Mesenchymal stem cell (in vitro differentiated cells and primary cell): Measurements from ENCODE around the gene HPX.

Experiments
- DNase-seq: peaks from one replicate; pipeline ENCODE4 v3.0.0-alpha.2; 2013
- H2AFZ ChIP-seq: one replicate; pipeline ENCODE4 v1.6.1; 2013; ENCODE audit warnings: low read depth, mild to moderate bottlenecking, control low read depth, inconsistent platforms, low read length, moderate library complexity
- H2AK5ac ChIP-seq: 2 replicates; pipeline ENCODE4 v1.6.1; 2013; ENCODE audit warnings: low read length, moderate library complexity, mild to moderate bottlenecking, inconsistent platforms; ENCODE audit not compliant: severe bottlenecking
- H2BK120ac ChIP-seq: one replicate; pipeline ENCODE4 v1.6.1; 2013; ENCODE audit warnings: low read depth, mild to moderate bottlenecking, inconsistent platforms, low read length, moderate library complexity
- H2BK12ac ChIP-seq, 2 experiments: one replicate each; pipeline ENCODE4 v1.6.1; 2013; ENCODE audit warnings: inconsistent platforms in 2 of 2, low read length in 2 of 2, mild to moderate bottlenecking in 2 of 2, moderate library complexity in 2 of 2, control low read depth in 1 of 2
- H2BK15ac ChIP-seq: one replicate; pipeline ENCODE4 v1.6.1; 2013; ENCODE audit warnings: mild to moderate bottlenecking, low read depth, inconsistent platforms; ENCODE audit not compliant: poor library complexity, severe bottlenecking
- H2BK5ac ChIP-seq: 2 replicates; pipeline ENCODE4 v1.6.1; 2013; ENCODE audit warnings: low read depth, mild to moderate bottlenecking, low read length, control low read depth, inconsistent platforms; ENCODE audit not compliant: poor library complexity, severe bottlenecking
- H3K14ac ChIP-seq, 2 experiments: one replicate each; pipeline ENCODE4 v1.6.1; 2013; ENCODE audit warnings: inconsistent platforms in 2 of 2, low read length in 2 of 2, control low read depth in 1 of 2, mild to moderate bottlenecking in 1 of 2, moderate library complexity in 1 of 2
- H3K18ac ChIP-seq, 2 experiments: one replicate each; pipeline ENCODE4 v1.6.1; 2013; ENCODE audit warnings: inconsistent platforms in 2 of 2, low read length in 2 of 2, control low read depth in 1 of 2, low read depth in 1 of 2, mild to moderate bottlenecking in 1 of 2
- H3K23ac ChIP-seq, 2 experiments: one replicate each; pipeline ENCODE4 v1.6.1; 2013; ENCODE audit warnings: inconsistent platforms in 2 of 2, low read length in 2 of 2, mild to moderate bottlenecking in 2 of 2, moderate library complexity in 2 of 2, control low read depth in 1 of 2
- H3K27ac ChIP-seq: 2 replicates; pipeline ENCODE4 v1.5.1; 2013; ENCODE audit warnings: mild to moderate bottlenecking, moderate library complexity, low read length, control low read depth, inconsistent platforms; ENCODE audit not compliant: poor library complexity, severe bottlenecking
- H3K27me3 ChIP-seq, 2 experiments: 2 replicates each; pipeline versions ENCODE4 v1.6.1 to v1.7.0; 2013; ENCODE audit warnings: low read length in 2 of 2, mild to moderate bottlenecking in 2 of 2, moderate library complexity in 2 of 2, control low read depth in 1 of 2, inconsistent platforms in 1 of 2; ENCODE audit not compliant: control insufficient read depth in 1 of 2, insufficient read depth in 1 of 2
- H3K36me3 ChIP-seq, 2 experiments: 2 replicates each; pipeline versions ENCODE4 v1.6.1 to v1.7.0; 2013; ENCODE audit warnings: low read length in 2 of 2, control low read depth in 1 of 2, inconsistent platforms in 1 of 2, low read depth in 1 of 2, mild to moderate bottlenecking in 1 of 2; ENCODE audit not compliant: insufficient read depth in 2 of 2, control insufficient read depth in 1 of 2
- H3K4ac ChIP-seq, 2 experiments: one replicate each; pipeline ENCODE4 v1.6.1; 2013; ENCODE audit warnings: inconsistent platforms in 2 of 2, low read length in 2 of 2, mild to moderate bottlenecking in 2 of 2, moderate library complexity in 2 of 2, control low read depth in 1 of 2, low read depth in 1 of 2
- H3K4me1 ChIP-seq: 2 replicates; pipeline ENCODE4 v1.6.1; 2013; ENCODE audit warnings: low read depth, low read length, control low read depth; ENCODE audit not compliant: control insufficient read depth, insufficient read depth
- H3K4me2 ChIP-seq: 2 replicates; pipeline ENCODE4 v1.6.1; 2013; ENCODE audit warnings: low read length, mild to moderate bottlenecking, inconsistent platforms; ENCODE audit not compliant: poor library complexity, severe bottlenecking
- H3K4me3 ChIP-seq, 2 experiments: 2 replicates each; pipeline versions ENCODE4 v1.5.1 to v1.7.0; 2013; ENCODE audit warnings: low read length in 2 of 2, mild to moderate bottlenecking in 2 of 2, control low read depth in 1 of 2, low read depth in 1 of 2; ENCODE audit not compliant: insufficient read depth in 1 of 2
- H3K79me1 ChIP-seq: replicated peaks from 2 replicates; pipeline ENCODE4 v1.6.1; 2013; ENCODE audit warnings: mild to moderate bottlenecking, control low read depth, low read length, inconsistent platforms; ENCODE audit not compliant: poor library complexity, severe bottlenecking
- H3K9ac ChIP-seq: 2 replicates; pipeline ENCODE4 v1.7.0; 2013; ENCODE audit warnings: mild to moderate bottlenecking, low read length, moderate library complexity
- H3K9me3 ChIP-seq: 2 replicates; pipeline ENCODE4 v1.7.0; 2013; ENCODE audit warnings: mild to moderate bottlenecking, low read length; ENCODE audit not compliant: control insufficient read depth
- H4K8ac ChIP-seq: one replicate; pipeline ENCODE4 v1.6.1; 2013; ENCODE audit warnings: inconsistent platforms, mild to moderate bottlenecking, low read length, moderate library complexity
- H4K91ac ChIP-seq: one replicate; pipeline ENCODE4 v1.6.1; 2013; ENCODE audit warnings: mild to moderate bottlenecking, low read length, inconsistent platforms
- WGBS: methylation state at CpG from one replicate; pipeline ENCODE4 v1.1.7; 2013; ENCODE audit warnings: mixed read lengths; 5-methylcytosine and 5-hydroxymethylcytosine counted together

HPX gene

DNA sequence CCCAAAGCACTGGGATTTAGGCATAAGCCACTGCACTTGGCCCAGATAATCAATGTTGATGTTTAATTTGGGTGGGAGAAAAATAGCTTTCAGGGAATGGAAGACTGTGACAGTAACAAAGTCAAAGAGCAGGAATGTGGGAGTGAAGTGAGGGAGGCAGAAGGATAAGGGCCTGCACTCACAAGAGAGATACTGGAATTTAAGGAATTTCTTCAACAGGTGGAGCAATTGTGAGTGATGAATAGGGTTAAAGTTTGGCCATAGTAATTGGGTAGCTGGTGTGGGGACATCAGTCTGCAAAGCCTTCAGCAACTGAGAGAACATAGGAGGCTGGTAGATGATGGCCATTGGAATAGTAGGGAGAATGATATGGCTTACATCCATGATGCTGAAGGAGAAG, 13.3 kb downstream of the HPX start:
- H3K27me3 ChIP-seq, result peaks cover 0 to 14% of the 10 kb centered on the region in 2 experiments
- H2BK5ac ChIP-seq, result no peak overlapping the region
- no peak overlapping the region for H2AK5ac ChIP-seq
- no peak overlapping the region for H3K18ac ChIP-seq
- no peaks in the 10 kb centered on the region for H3K9me3 ChIP-seq
- DNase-seq, result no peak
- no peak overlapping the region for H4K91ac ChIP-seq
- no peak overlapping the region for H2BK12ac ChIP-seq
- no peak overlapping the region for H4K8ac ChIP-seq
- no peak overlapping the region for H3K14ac ChIP-seq
- H2BK15ac ChIP-seq, result no peak overlapping the region
- no peak overlapping the region for H3K4ac ChIP-seq
- H2AFZ ChIP-seq, result no peak overlapping the region
- H2BK120ac ChIP-seq, result no peak overlapping the region
- H3K9ac ChIP-seq, result no peak overlapping the region
- no peak overlapping the region for H3K27ac ChIP-seq
- no peaks in the 10 kb centered on the region for H3K36me3 ChIP-seq
- H3K4me3 ChIP-seq, result no peak overlapping the region
- no peak overlapping the region for H3K4me2 ChIP-seq
- no peaks in the 10 kb centered on the region for H3K79me1 ChIP-seq
- peaks cover 4% of the 10 kb centered on the region for H3K4me1 ChIP-seq
- H3K23ac ChIP-seq, result no peak overlapping the region

DNA sequence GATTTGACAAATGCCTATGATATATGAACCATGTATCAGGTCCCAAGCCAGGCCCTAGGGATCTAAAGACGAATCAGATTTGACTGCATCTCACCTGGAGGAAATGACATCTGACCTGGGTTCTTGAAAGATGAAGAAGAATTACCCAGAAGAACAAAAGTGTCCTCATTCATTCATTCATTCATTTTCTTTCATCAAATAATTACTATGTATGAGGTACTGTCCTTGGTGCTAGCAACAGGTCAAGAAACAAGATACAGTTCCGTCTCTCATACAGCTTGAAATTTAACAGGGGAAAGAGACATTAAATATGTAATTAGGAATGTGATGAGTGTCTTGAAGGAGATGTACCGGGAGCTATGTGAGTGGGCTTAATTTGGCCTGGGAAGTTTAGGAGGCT, 20.1 kb downstream of the HPX start:
- no peak for DNase-seq
- Histone ChIP-seq H3K4ac (no peak overlapping the region), H3K4me2 (no peak overlapping the region), H3K9ac (no peak overlapping the region), H3K27ac (no peak overlapping the region), H3K18ac (no peak overlapping the region), H3K23ac (no peak overlapping the region), H3K36me3 (no peaks in the 10 kb centered on the region), H2BK5ac (no peak overlapping the region), H3K9me3 (no peaks in the 10 kb centered on the region), H4K91ac (no peak overlapping the region), H2AK5ac (no peak overlapping the region), H3K4me3 (no peak overlapping the region), H2BK120ac (no peak overlapping the region), H3K14ac (no peak overlapping the region), H4K8ac (no peak overlapping the region), H3K27me3 (peaks cover 0 to 18% of the 10 kb centered on the region in 2 experiments), H3K79me1 (peaks cover 7% of the 10 kb centered on the region), H3K4me1 (peaks cover 6% of the 10 kb centered on the region), H2AFZ (no peak overlapping the region), H2BK12ac (no peak overlapping the region), H2BK15ac (no peak overlapping the region)
- 94% methylated on average over 2 of the region's 3 CpGs for WGBS

DNA sequence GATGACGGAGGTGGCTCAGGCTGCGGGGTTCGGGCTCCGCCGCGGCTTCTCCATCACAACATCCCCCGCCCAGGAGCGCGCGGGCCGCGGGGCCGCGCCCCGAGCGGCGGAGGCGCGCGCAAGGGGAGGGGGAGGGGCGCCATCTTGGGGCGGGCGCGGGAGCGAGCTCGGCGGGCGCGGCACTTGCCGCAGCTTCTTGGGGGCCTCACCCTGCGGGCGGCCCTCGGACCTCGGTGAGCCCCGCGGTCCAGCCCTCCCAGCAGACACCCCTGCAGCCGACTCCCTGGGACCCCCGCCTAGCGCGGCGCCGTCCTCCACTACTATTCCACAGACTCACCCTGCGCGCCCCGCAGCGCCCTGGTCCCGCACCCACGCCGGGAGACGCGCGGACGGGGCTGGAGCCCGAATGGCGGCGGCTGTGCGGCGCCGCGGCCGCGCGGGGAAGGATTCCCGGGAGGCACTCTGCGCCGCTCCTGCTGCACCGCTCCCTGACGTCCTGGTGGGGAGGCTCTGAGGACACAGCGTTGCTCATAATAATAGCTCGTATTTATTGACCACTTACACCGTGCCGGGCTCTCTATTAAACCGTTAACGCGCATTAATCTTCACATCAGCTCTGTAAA, 21.7 kb downstream of the HPX start, which contains the start of gene APBB1:
APBB1 (minus strand) TSS at position 86 of the 623 bp plus-strand sequence. CDS start 7,747 bp downstream, outside the sequence.
- peak within 1 kb of the TSS in 1 of 2 experiments; percentile 95 for H3K14ac ChIP-seq
- H3K4me3 ChIP-seq, result peak within 1 kb of the TSS; percentile 80 to 98
- H2AFZ ChIP-seq, result peak within 1 kb of the TSS; percentile 99
- H3K18ac ChIP-seq, result peak within 1 kb of the TSS; percentile 93 to 98
- H2BK15ac ChIP-seq, result peak within 1 kb of the TSS; percentile 36
- H3K27me3 ChIP-seq, result peaks cover 0 to 18% of the 10 kb centered on the region in 2 experiments
- peak within 1 kb of the TSS in 1 of 2 experiments; percentile 87 for H3K23ac ChIP-seq
- H4K8ac ChIP-seq, result peak within 1 kb of the TSS; percentile 89
- peak within 1 kb of the TSS; percentile 68 for H2BK5ac ChIP-seq
- peak within 1 kb of the TSS; percentile 69 to 82 for H3K4ac ChIP-seq
- DNase-seq, result peak; percentile 64
- no peak within 1 kb of the TSS for H2AK5ac ChIP-seq
- H2BK12ac ChIP-seq, result peak within 1 kb of the TSS in 1 of 2 experiments; percentile 84
- H3K27ac ChIP-seq, result peak within 1 kb of the TSS; percentile 12
- no peaks in the 10 kb centered on the region for H3K36me3 ChIP-seq
- peaks cover 17% of the 10 kb centered on the region for H3K79me1 ChIP-seq
- no peaks in the 10 kb centered on the region for H3K9me3 ChIP-seq
- WGBS, result under 1% methylated on average over 58 of the region's 75 CpGs
- peaks cover 6% of the 10 kb centered on the region for H3K4me1 ChIP-seq
- H3K9ac ChIP-seq, result peak within 1 kb of the TSS; percentile 90
- peak within 1 kb of the TSS; percentile 72 for H4K91ac ChIP-seq
- peak within 1 kb of the TSS; percentile 81 for H2BK120ac ChIP-seq
- H3K4me2 ChIP-seq, result peak within 1 kb of the TSS; percentile 84

DNA sequence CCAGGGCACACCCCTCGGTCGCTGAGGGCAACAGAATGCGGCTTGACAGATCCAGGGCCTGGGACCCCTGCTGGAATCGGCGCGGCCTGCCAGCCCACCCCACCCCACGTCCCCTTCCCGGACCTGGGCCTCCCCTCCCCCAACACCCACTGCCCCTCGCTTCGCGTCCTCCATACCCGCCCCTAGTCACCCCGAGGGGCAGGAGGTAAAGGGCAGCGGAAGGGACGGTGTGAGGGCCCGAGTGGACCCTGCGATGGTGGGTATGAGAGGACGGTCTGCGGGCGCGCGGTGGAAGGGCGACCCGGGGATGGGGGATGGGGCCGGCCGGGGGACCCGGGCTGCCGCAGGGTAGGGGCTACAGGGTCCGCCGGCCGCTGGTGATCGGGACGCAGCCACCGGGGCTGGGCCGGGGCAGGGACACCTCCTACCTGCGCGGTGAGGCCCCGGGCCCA, 22.2 kb downstream of the HPX start:
- H4K91ac ChIP-seq, result peak overlapping the region; percentile 58
- no peaks in the 10 kb centered on the region for H3K9me3 ChIP-seq
- under 1% methylated on average over 25 of the region's 38 CpGs for WGBS
- H3K79me1 ChIP-seq, result peaks cover 21% of the 10 kb centered on the region
- peak overlapping the region; percentile 96 for H2AFZ ChIP-seq
- peak overlapping the region; percentile 68 for H2BK5ac ChIP-seq
- peak overlapping the region; percentile 90 for H3K9ac ChIP-seq
- peak overlapping the region; percentile 30 to 98 for H3K18ac ChIP-seq
- peak overlapping the region; percentile 77 for H3K4me2 ChIP-seq
- no peak overlapping the region for H2AK5ac ChIP-seq
- H3K27ac ChIP-seq, result no peak overlapping the region
- peak overlapping the region; percentile 42 to 82 for H3K4ac ChIP-seq
- peak overlapping the region in 1 of 2 experiments; percentile 85 for H3K23ac ChIP-seq
- H3K4me1 ChIP-seq, result peaks cover 6% of the 10 kb centered on the region
- no peak overlapping the region for H2BK120ac ChIP-seq
- peak overlapping the region; percentile 78 for H4K8ac ChIP-seq
- peak overlapping the region in 1 of 2 experiments; percentile 95 for H3K14ac ChIP-seq
- DNase-seq, result no peak
- peak overlapping the region; percentile 34 for H2BK15ac ChIP-seq
- peaks cover 0 to 13% of the 10 kb centered on the region in 2 experiments for H3K27me3 ChIP-seq
- H2BK12ac ChIP-seq, result peak overlapping the region in 1 of 2 experiments; percentile 73
- no peaks in the 10 kb centered on the region for H3K36me3 ChIP-seq
- peak overlapping the region; percentile 80 to 98 for H3K4me3 ChIP-seq
